PFSK-1 (cell line): Measurements from ENCODE around the gene SPDEF.

ENCODE experiments used
- FOXP2 ChIP-seq: optimal IDR thresholded peaks from 2 replicates; pipeline ENCODE3; 2011; ENCODE audit warnings: borderline replicate concordance, control low read depth, inconsistent platforms; ENCODE audit not compliant: insufficient read depth; ENCODE audit errors: extremely low read length, extremely low read depth
- POLR2AphosphoS5 ChIP-seq: IDR thresholded peaks from 2 replicates; pipeline ENCODE4 v1.6.1; 2012; ENCODE audit warnings: low read depth, mild to moderate bottlenecking, control low read depth, low read length, moderate library complexity
- SIN3A ChIP-seq: IDR thresholded peaks from 2 replicates; pipeline ENCODE4 v1.6.1; 2012; ENCODE audit warnings: mild to moderate bottlenecking, low read length, moderate library complexity, borderline replicate concordance; ENCODE audit not compliant: insufficient read depth
- TAF1 ChIP-seq: IDR thresholded peaks from 2 replicates; pipeline ENCODE4 v1.6.1; 2012; ENCODE audit warnings: low read length, control low read depth, borderline replicate concordance; ENCODE audit not compliant: insufficient read depth
- TF ChIP-seq, protein P1 (sequence below), 2 experiments: IDR thresholded peaks; 2 replicates each; pipeline versions ENCODE4 v1.6.1 to v1.8.0; 2011 to 2012; ENCODE audit warnings: low read depth in 2 of 2, low read length in 2 of 2, control low read depth in 1 of 2, inconsistent platforms in 1 of 2, mild to moderate bottlenecking in 1 of 2, moderate library complexity in 1 of 2; ENCODE audit not compliant: insufficient read depth in 1 of 2

The SPDEF gene

DNA sequence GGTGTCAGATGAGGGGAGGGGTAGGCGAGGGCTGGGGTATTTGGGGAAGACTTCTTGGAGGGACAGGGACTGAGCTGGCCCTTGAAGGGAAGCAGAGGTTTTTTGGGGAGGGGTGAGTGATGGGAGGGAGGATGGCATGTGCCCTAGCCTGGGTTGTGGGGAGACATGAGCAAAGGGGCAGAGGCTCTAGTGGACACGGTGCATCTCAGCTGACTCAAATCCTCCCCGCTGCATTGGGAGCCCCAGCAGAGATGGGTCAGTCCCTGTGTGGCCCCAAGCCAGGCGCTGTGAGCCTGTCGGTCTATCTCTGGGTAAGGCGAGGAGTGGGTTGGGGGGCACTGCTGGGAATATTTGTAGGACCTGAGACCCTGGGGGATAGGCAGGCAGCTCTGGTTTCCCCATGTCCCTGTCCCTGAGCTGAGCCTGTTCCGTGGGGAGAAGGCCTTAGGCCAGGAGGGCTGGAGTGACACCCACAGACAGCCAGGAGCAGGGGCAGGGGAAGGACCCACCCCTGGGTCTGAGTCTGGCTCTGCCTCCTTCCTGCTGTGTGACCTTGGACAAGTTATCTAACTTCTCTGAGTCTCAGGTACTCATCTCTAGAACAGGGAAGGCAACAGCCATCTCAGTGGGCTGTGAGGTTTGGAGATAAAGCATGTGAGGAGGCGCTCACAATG lies 36.0 kb downstream of the SPDEF start:
- TF ChIP-seq TAF1 (no peak), POLR2AphosphoS5 (no peak), SIN3A (no peak), FOXP2 (no peak)
- TF ChIP-seq, protein P1, sequence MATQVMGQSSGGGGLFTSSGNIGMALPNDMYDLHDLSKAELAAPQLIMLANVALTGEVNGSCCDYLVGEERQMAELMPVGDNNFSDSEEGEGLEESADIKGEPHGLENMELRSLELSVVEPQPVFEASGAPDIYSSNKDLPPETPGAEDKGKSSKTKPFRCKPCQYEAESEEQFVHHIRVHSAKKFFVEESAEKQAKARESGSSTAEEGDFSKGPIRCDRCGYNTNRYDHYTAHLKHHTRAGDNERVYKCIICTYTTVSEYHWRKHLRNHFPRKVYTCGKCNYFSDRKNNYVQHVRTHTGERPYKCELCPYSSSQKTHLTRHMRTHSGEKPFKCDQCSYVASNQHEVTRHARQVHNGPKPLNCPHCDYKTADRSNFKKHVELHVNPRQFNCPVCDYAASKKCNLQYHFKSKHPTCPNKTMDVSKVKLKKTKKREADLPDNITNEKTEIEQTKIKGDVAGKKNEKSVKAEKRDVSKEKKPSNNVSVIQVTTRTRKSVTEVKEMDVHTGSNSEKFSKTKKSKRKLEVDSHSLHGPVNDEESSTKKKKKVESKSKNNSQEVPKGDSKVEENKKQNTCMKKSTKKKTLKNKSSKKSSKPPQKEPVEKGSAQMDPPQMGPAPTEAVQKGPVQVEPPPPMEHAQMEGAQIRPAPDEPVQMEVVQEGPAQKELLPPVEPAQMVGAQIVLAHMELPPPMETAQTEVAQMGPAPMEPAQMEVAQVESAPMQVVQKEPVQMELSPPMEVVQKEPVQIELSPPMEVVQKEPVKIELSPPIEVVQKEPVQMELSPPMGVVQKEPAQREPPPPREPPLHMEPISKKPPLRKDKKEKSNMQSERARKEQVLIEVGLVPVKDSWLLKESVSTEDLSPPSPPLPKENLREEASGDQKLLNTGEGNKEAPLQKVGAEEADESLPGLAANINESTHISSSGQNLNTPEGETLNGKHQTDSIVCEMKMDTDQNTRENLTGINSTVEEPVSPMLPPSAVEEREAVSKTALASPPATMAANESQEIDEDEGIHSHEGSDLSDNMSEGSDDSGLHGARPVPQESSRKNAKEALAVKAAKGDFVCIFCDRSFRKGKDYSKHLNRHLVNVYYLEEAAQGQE (IDR thresholded peaks at IDR 0.05; ENCODE audit: insufficient read depth in 1 of 2, low read depth in 2 of 2, low read length in 2 of 2), result no peak

DNA sequence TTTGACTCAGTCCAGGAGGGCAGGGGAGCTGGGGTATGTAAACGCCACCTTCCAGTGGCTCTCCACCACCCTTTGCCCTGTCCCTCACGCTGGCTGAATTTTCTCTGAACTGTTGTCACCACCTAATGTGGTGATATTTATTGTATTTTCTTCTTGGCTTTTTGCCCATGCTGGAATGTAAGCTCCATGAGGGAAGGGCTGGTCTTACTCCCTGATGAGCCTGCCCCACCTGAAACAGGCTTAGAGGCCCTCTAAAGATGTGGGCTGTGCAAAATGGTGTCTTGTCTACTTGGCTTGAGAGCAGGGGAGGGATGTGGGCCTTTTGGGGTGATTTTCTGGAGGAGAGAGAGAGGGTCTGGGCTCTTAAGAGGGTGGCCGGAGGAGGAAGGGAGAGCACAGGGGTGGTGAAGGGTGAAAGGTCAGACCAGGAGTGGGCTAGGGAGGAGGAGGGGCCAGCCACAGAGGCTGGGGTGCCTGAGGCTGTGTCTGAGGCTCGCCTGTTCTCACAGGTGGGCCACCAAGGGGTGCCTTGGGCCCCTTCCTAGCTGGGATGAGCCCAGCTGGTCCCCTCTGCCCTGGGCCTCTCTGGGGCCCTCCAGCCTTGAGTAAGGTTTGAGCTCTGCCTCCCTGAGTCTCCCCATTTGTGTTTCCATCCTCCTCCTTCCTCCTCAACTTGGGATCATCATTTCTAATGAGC lies 37.3 kb downstream of the SPDEF start:
- TF ChIP-seq SIN3A, result no peak
- TF ChIP-seq, protein P1 (IDR thresholded peaks at IDR 0.05; ENCODE audit: insufficient read depth in 1 of 2, low read depth in 2 of 2, low read length in 2 of 2), result no peak
- no peak for TF ChIP-seq FOXP2
- no peak for TF ChIP-seq TAF1
- TF ChIP-seq POLR2AphosphoS5, result no peak

DNA sequence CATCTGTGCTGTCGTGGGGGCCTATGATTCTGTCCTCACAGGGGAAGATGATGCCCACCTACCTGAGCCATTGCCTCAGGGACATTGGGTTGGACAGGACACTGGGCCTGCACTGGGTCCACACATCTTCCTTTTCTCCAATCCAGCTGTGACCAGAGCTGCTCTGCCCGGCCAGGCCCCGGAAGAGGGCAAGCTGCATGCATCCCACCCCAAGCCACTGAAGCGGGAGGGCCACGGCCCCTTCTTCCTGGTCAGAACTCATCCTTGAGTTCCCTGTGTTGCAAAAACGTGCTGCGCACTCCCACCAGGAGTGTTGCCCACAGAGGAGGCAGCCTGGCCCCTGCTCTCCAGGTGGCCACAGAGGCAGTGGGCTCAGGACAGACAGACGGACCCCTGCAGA lies 38.2 kb downstream of the SPDEF start:
- no peak for TF ChIP-seq POLR2AphosphoS5
- TF ChIP-seq SIN3A, result no peak
- no peak for TF ChIP-seq FOXP2
- TF ChIP-seq, protein P1 (IDR thresholded peaks at IDR 0.05; ENCODE audit: insufficient read depth in 1 of 2, low read depth in 2 of 2, low read length in 2 of 2), result no peak
- no peak for TF ChIP-seq TAF1

DNA sequence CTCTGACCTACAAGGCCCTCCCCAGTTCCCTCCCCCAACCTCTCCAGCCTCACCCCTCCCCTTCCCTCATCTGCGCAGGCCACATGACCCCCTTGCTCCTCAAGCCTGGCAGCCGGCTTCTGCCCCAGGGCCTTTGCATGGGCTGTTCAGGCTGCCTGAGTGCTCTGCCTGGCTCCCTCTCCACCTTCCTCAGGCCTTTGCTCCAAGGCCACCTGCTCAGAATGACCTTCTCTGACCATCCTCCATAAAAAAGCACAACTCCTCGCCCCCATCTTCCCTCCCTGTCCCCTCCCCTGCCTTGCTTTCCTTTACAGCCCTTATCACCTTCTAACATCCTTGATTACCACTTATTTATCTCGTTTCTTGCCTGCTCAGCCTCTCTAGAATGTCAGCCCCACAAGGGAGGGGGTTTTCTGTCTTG lies 38.7 kb downstream of the SPDEF start:
- TF ChIP-seq FOXP2 (no peak), TAF1 (no peak), SIN3A (no peak), POLR2AphosphoS5 (no peak)
- TF ChIP-seq, protein P1 (IDR thresholded peaks at IDR 0.05; ENCODE audit: insufficient read depth in 1 of 2, low read depth in 2 of 2, low read length in 2 of 2), result no peak
